ENCODE measurements around the gene TMED5. TPM values are rescaled to one million over a fixed set of nuclear protein-coding genes. Genes with fewer than 3 reads are reported as not detected.
A peak's percentile ranks its signal among the peaks of the same experiment; 100 is the strongest.
"Not testable (repeated sequence)": the region's sequence is repeated elsewhere in the genome, so short reads cannot be mapped to it uniquely, and the experiment has no call there.

TMED5 gene
- polyA plus RNA-seq (2013, experiment 1 of 2): 22.1 TPM
- 23.6 TPM for polyA plus RNA-seq (2013, experiment 2 of 2)

DNA sequence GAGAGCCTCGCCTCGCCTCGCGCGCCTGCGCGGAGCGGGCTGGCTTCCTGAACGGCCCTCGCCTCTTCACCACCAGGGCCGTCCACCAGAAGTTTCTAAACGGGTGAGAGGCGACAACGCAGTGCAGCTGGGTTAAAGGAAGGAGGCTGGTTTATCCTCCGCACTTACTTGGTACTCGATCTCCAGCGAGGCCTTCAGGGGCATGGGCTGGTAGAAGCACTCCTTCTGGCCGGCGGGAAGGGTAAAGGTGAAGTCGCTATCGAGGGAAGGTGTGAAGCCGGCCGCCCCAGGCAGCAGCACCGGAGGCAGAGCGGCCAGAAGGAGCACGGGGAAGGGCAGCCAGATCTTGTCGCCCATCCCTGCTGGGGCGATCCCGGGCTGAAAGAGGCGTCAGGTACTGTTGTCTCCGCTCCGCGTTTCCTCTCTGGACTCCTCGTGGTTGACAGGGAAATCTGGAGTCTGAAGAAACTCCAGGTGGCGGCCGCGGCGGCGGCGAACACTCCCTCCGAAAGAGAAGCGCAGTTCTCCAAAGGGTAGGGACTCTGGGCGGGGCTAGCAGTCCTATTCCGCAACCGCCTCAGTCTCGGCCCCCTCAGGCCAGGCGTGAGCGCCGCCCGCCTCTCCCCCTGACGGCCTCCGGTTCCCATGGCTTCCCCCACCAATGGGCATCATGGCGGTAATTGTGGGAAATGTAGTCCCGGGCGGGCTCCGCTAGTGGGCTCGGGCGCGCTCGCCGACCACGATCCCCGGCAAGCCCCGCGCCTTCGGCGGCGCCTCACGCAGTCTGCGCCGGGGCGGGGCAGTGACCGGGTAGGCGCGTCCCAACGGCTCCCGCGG lies at the start of gene TMED5:
TSS of gene TMED5 (minus strand) at position 528 of the 837 bp plus-strand sequence. CDS start at position 357, 171 bp downstream.
- peaks cover 12% of the 10 kb centered on the region for H3K4me1 ChIP-seq (ENCODE audit: insufficient read depth, low read length)
- WGBS: under 1% methylated on average over 78 of the region's 78 CpGs
- H3K9me3 ChIP-seq (ENCODE audit: insufficient read depth, low read depth, low read length): no peaks in the 10 kb centered on the region

DNA sequence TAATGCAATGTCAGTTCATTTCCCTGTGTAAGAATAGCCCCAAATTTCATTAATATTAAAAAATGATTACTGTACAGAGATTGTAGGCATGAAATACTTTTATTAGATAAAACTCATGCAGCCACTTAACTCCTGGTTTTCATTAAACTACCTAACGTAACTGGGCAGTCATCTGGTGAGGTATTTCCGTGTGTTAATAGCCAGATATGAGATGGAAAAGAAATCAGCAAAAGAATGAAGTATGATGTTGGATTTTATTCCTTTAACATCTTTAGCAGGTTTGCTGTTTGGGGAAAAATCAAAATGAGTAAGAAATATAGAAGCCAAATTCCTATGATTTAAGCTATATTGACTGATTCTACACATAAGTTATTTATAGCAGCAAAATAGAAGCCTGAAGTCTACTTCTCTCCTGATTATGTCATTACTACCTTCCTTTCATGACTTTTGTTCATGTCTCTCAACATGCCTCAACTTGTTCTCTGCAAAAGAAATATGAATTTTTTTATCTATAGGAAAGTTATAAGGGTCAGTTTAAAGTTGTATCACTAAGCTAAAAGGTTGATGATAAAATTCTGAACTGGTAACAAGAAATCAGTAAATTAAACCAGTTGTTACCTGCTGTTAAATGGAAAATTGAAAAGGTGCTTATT lies 42.9 kb upstream of the TMED5 start:
- no peaks in the 10 kb centered on the region for H3K4me1 ChIP-seq (ENCODE audit: insufficient read depth, low read length)
- peaks cover 91% of the 10 kb centered on the region for H3K36me3 ChIP-seq (ENCODE audit: insufficient read depth, low read length)
- no peak overlapping the region for H3K27ac ChIP-seq (ENCODE audit: low read depth, low read length)
- no peak overlapping the region for H3K9ac ChIP-seq (ENCODE audit: low read depth, low read length)
- H3K4me3 ChIP-seq (ENCODE audit: low read length): no peak overlapping the region
- H3K27me3 ChIP-seq (ENCODE audit: insufficient read depth, low read length): no peaks in the 10 kb centered on the region
- peaks cover 3% of the 10 kb centered on the region; the same call in 1 of the 2 replicates for H3K9me3 ChIP-seq (ENCODE audit: insufficient read depth, low read depth, low read length)
- 100% methylated on average over 2 of the region's 2 CpGs for WGBS

More for the DNA sequence above, at the start of gene TMED5:
- Histone ChIP-seq H3K9ac (ENCODE audit: low read depth, low read length) (peak within 1 kb of the TSS; percentile 85), H3K4me3 (ENCODE audit: low read length) (peak within 1 kb of the TSS; percentile 97), H3K27ac (ENCODE audit: low read depth, low read length) (peak within 1 kb of the TSS; percentile 82), H3K36me3 (ENCODE audit: insufficient read depth, low read length) (peaks cover 19% of the 10 kb centered on the region), H3K27me3 (ENCODE audit: insufficient read depth, low read length) (no peaks in the 10 kb centered on the region)

DNA sequence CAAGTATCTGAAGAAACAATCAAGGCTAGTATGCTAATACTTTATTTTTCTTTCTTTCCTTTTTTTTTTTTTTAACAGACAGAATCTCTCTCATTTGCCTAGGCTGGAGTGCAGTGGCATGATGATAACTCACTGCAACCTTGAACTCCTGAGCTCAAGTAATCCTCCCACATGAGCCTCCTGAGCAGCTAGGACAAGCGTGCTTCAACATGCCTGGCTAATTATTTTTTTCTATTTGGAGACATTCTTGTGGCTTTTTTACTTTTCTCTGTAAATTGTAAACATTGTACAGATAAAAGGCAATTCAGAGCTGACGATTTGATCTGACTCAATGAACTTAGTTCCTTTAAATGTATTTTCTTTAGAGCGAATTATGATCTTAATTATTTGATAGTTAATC lies 41.7 kb upstream of the TMED5 start:
- 92% methylated on average over 3 of the region's 3 CpGs for WGBS
- H3K27ac ChIP-seq (ENCODE audit: low read depth, low read length): no peak overlapping the region
- H3K4me1 ChIP-seq (ENCODE audit: insufficient read depth, low read length): no peaks in the 10 kb centered on the region
- H3K9ac ChIP-seq (ENCODE audit: low read depth, low read length): no peak overlapping the region
- H3K9me3 ChIP-seq (ENCODE audit: insufficient read depth, low read depth, low read length): peaks cover 3% of the 10 kb centered on the region; the same call in 1 of the 2 replicates
- no peaks in the 10 kb centered on the region for H3K27me3 ChIP-seq (ENCODE audit: insufficient read depth, low read length)
- H3K4me3 ChIP-seq (ENCODE audit: low read length): no peak overlapping the region
- peaks cover 91% of the 10 kb centered on the region for H3K36me3 ChIP-seq (ENCODE audit: insufficient read depth, low read length)

DNA sequence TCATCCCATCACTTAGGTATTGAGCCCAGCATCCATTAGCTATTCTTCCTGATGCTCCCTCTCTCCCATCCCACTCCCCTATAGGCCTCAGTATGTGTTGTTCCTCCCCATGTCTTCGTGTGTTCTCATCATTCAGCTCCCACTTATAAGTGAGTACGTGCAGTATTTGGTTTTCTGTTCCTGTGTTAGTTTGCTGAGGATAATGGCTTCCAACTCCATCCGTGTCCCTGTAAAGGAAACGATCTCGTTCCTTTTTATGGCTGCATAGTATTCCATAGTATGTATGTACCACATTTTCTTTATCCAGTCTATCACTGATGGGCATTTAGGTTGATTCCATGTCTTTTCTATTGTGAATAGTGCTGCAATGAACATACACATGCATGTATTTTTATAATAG lies 40.5 kb upstream of the TMED5 start:
- H3K9ac ChIP-seq (ENCODE audit: low read depth, low read length); H3K4me3 ChIP-seq (ENCODE audit: low read length); H3K4me1 ChIP-seq (ENCODE audit: insufficient read depth, low read length); H3K27ac ChIP-seq (ENCODE audit: low read depth, low read length); H3K9me3 ChIP-seq (ENCODE audit: insufficient read depth, low read depth, low read length); H3K27me3 ChIP-seq (ENCODE audit: insufficient read depth, low read length): not testable (repeated sequence)
- 94% methylated on average over 5 of the region's 5 CpGs for WGBS
- peaks cover 90% of the 10 kb centered on the region for H3K36me3 ChIP-seq (ENCODE audit: insufficient read depth, low read length)

DNA sequence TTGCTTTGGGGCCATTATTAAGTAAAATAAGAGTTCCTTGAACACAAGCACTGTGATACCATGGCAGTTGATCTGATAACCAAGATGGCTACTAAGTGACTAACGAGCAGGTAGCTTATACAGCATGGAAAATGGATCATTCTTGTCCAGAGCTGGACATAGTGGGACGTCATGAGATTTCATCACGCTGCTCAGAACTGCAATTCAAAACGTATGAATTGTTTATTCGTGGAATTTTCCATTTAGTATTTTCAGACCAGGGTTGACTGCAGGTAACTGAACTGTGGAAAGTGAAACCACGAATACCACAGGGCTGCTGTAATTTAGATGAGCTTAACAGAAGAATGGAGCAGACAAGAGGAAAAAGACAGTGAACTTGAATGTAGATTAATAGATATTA lies 39.2 kb upstream of the TMED5 start:
- H3K9ac ChIP-seq (ENCODE audit: low read depth, low read length): no peak overlapping the region
- 94% methylated on average over 6 of the region's 6 CpGs for WGBS
- H3K4me1 ChIP-seq (ENCODE audit: insufficient read depth, low read length): no peaks in the 10 kb centered on the region
- H3K9me3 ChIP-seq (ENCODE audit: insufficient read depth, low read depth, low read length): peaks cover 3% of the 10 kb centered on the region; the same call in 1 of the 2 replicates
- no peaks in the 10 kb centered on the region for H3K27me3 ChIP-seq (ENCODE audit: insufficient read depth, low read length)
- H3K27ac ChIP-seq (ENCODE audit: low read depth, low read length): no peak overlapping the region
- peaks cover 93% of the 10 kb centered on the region for H3K36me3 ChIP-seq (ENCODE audit: insufficient read depth, low read length)
- no peak overlapping the region for H3K4me3 ChIP-seq (ENCODE audit: low read length)

DNA sequence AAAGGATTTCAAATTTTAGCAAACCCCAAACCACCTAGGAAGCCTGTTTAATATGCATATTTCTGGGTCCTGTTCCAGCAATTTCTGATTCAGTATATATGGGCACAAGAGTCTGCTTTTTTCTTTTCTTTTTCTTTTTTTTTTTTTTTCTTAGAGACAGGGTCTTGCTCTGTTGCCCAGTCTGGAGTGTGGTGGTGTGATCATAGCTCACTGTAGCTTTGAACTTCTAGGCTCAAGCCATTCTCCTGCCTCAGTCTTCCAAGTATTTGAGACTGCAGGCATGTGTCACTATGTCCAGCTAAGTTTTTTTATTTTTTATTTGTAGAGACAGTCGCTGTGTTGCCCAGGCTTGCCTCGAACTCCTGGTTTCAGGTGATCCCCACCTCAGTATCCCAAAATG lies 35.1 kb upstream of the TMED5 start:
- Histone ChIP-seq H3K36me3 (ENCODE audit: insufficient read depth, low read length) (peaks cover 86% of the 10 kb centered on the region), H3K4me1 (ENCODE audit: insufficient read depth, low read length) (no peaks in the 10 kb centered on the region), H3K27ac (ENCODE audit: low read depth, low read length) (no peak overlapping the region), H3K9me3 (ENCODE audit: insufficient read depth, low read depth, low read length) (no peaks in the 10 kb centered on the region), H3K27me3 (ENCODE audit: insufficient read depth, low read length) (no peaks in the 10 kb centered on the region), H3K9ac (ENCODE audit: low read depth, low read length) (no peak overlapping the region), H3K4me3 (ENCODE audit: low read length) (no peak overlapping the region)
- 97% methylated on average over 2 of the region's 2 CpGs for WGBS

DNA sequence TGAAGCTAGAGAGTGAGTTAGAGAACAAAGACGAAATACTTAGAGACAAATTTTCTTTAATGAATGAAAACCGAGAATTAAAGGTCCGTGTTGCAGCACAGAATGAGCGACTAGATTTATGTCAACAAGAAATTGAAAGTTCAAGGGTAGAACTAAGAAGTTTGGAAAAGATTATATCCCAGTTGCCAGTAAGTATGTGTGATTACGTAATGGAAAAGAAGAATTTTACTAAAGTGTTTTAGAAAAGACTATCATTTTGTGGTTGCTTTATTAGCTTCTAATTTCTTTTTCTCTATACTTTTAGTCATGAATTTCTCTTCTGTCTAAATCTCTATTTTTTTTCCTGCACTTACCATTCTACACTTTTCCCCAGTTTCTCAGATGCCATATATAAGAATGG lies 27.0 kb upstream of the TMED5 start:
- Histone ChIP-seq H3K9me3 (ENCODE audit: insufficient read depth, low read depth, low read length) (no peaks in the 10 kb centered on the region), H3K9ac (ENCODE audit: low read depth, low read length) (no peak overlapping the region), H3K27ac (ENCODE audit: low read depth, low read length) (no peak overlapping the region), H3K27me3 (ENCODE audit: insufficient read depth, low read length) (no peaks in the 10 kb centered on the region), H3K4me3 (ENCODE audit: low read length) (no peak overlapping the region), H3K36me3 (ENCODE audit: insufficient read depth, low read length) (peaks cover 80% of the 10 kb centered on the region), H3K4me1 (ENCODE audit: insufficient read depth, low read length) (no peaks in the 10 kb centered on the region)
- WGBS: 92% methylated on average over 5 of the region's 5 CpGs

DNA sequence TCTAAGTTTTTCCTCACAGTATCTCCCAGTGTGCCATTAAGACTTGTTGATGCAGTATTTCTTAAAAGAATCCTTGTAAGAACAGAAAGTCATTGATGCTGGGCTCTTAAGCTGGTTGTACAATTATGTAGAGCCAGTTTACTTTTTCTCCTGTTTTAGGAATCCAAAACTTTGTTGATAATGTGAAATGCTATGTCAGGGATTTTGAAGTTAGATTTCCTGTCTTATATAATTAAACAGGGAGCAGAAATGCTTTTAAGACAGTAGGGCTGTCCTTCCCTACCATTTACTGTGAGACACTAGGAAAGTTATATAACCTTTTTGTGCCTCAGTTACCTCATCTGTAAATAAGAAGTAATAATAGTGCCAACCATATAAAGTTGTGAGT lies 26.3 kb upstream of the TMED5 start:
- Histone ChIP-seq H3K27ac (ENCODE audit: low read depth, low read length) (no peak overlapping the region), H3K4me1 (ENCODE audit: insufficient read depth, low read length) (no peaks in the 10 kb centered on the region), H3K27me3 (ENCODE audit: insufficient read depth, low read length) (no peaks in the 10 kb centered on the region), H3K9ac (ENCODE audit: low read depth, low read length) (no peak overlapping the region), H3K36me3 (ENCODE audit: insufficient read depth, low read length) (peaks cover 80% of the 10 kb centered on the region), H3K9me3 (ENCODE audit: insufficient read depth, low read depth, low read length) (no peaks in the 10 kb centered on the region), H3K4me3 (ENCODE audit: low read length) (no peak overlapping the region)

DNA sequence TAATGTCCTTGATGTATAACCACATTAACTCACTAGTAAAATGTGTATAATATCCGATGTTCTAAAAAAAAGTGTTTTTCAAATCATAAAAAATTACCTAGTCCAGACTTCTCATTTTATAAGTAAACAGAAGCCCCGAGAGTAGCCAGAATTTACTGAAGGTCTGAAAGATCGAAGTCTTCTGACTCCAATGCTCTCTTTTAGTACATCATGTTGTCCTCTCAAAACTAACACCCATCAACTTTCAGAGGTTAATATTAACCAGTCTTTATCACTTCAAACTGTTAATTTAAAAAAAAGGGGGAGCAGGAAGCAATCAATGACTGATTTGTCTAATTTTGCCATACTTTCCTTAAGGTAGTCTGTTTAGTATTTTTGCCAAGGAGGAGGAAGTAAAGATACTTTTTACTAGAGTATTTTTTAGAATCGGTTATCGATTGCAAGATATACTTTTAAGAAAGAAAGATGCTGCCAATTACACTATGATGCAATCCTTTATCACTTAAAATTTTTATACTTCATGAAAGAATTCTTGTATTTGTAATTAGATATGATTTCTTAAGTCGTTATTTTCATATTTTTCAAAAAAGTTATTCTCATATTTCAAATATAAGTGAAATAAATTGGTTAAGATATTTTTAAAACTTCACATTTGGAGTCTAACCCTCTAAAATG lies 25.8 kb upstream of the TMED5 start:
- Histone ChIP-seq H3K27ac (ENCODE audit: low read depth, low read length) (no peak overlapping the region), H3K36me3 (ENCODE audit: insufficient read depth, low read length) (peaks cover 80% of the 10 kb centered on the region)

DNA sequence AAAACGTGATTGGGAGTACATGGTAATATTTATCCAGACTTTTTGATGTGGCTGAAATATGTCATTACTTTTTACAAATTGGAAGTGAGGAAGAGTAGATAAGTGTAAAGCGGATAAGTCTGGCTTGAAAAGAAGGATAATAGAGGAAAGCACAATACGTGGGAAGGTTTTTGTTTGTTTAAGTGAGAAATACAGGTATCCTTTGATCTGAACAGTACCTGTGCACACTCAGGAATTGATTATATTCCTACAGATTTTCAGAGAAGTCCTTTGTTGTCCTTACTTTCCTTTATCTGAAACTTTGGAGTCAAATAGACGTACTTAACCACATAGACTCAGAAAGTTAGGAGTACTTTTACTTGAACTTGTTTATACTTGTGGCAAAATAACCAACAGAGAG lies 20.5 kb upstream of the TMED5 start:
- no peaks in the 10 kb centered on the region for H3K9me3 ChIP-seq (ENCODE audit: insufficient read depth, low read depth, low read length)
- no peaks in the 10 kb centered on the region for H3K27me3 ChIP-seq (ENCODE audit: insufficient read depth, low read length)
- no peak overlapping the region for H3K4me3 ChIP-seq (ENCODE audit: low read length)
- no peaks in the 10 kb centered on the region for H3K4me1 ChIP-seq (ENCODE audit: insufficient read depth, low read length)
- no peak overlapping the region for H3K27ac ChIP-seq (ENCODE audit: low read depth, low read length)
- peaks cover 79% of the 10 kb centered on the region for H3K36me3 ChIP-seq (ENCODE audit: insufficient read depth, low read length)
- 94% methylated on average over 3 of the region's 4 CpGs for WGBS
- H3K9ac ChIP-seq (ENCODE audit: low read depth, low read length): no peak overlapping the region

More for the DNA sequence above, 25.8 kb upstream of the TMED5 start:
- Histone ChIP-seq H3K27me3 (ENCODE audit: insufficient read depth, low read length) (no peaks in the 10 kb centered on the region), H3K4me1 (ENCODE audit: insufficient read depth, low read length) (no peaks in the 10 kb centered on the region), H3K9me3 (ENCODE audit: insufficient read depth, low read depth, low read length) (no peaks in the 10 kb centered on the region), H3K4me3 (ENCODE audit: low read length) (no peak overlapping the region), H3K9ac (ENCODE audit: low read depth, low read length) (no peak overlapping the region)
- 98% methylated on average over 3 of the region's 6 CpGs for WGBS

DNA sequence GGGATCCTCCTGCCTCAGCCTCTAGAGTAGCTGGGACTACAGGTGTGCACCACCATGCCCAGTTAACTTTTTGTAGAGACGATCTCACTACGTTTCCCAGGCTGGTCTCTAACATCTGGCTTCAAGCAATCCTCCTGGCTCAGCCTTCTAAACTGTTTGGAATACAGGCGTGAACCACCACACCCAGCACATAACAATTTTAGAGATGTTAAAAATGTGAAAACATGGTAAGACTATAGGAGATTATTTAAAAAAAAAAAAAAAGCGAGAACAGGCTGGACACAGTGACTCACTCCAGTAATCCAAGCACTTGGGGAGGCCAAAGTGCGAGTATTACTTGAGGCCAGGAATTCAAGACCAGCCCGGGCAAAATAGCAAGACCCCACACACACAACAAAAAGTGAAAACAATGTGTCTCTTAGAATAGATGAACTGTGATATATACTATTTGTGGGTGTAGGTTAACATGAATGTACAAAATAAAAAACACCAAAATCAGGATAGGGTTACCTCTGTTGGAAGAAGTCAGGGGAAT lies 19.9 kb upstream of the TMED5 start:
- H3K27ac ChIP-seq (ENCODE audit: low read depth, low read length): no peak overlapping the region
- H3K36me3 ChIP-seq (ENCODE audit: insufficient read depth, low read length): peaks cover 79% of the 10 kb centered on the region
- WGBS: 92% methylated on average over 5 of the region's 6 CpGs
- H3K4me1 ChIP-seq (ENCODE audit: insufficient read depth, low read length): no peaks in the 10 kb centered on the region
- H3K4me3 ChIP-seq (ENCODE audit: low read length): no peak overlapping the region
- no peaks in the 10 kb centered on the region for H3K27me3 ChIP-seq (ENCODE audit: insufficient read depth, low read length)
- no peak overlapping the region for H3K9ac ChIP-seq (ENCODE audit: low read depth, low read length)
- no peaks in the 10 kb centered on the region for H3K9me3 ChIP-seq (ENCODE audit: insufficient read depth, low read depth, low read length)

Measured in HUES64 (cell line).